ENCODE data around the gene SOWAHD.

- TF ChIP-seq CTCF (IDR thresholded peaks at IDR 0.05) (no peak), POLR2A (IDR thresholded peaks at IDR 0.05) (no peak)
Observed at GRCh38 chrX:119759248-119759766, 919 bp downstream of the SOWAHD start.

All from right lobe of liver (tissue), 4 donors.